Ishikawa (cell line): ENCODE measurements around the gene GPR151.
A peak's percentile ranks its signal among the peaks of the same experiment; 100 is the strongest.

Experiments used
- CEBPB ChIP-seq: IDR thresholded peaks from 2 replicates; pipeline ENCODE4 v1.6.1; 2012
- CREB1 ChIP-seq: IDR thresholded peaks from 2 replicates; pipeline ENCODE4 v1.6.1; 2012; ENCODE audit warnings: low read depth
- EGR1 ChIP-seq: IDR thresholded peaks from 2 replicates; pipeline ENCODE4 v1.6.1; 2012
- EP300 ChIP-seq: IDR thresholded peaks from 2 replicates; pipeline ENCODE4 v1.6.1; 2012; ENCODE audit warnings: borderline replicate concordance
- FOXM1 ChIP-seq: IDR thresholded peaks from 2 replicates; pipeline ENCODE4 v1.6.1; 2012; ENCODE audit warnings: low read depth, borderline replicate concordance
- NFIC ChIP-seq: IDR thresholded peaks from 2 replicates; pipeline ENCODE4 v1.6.1; 2012
- RAD21 ChIP-seq: IDR thresholded peaks from 2 replicates; pipeline ENCODE4 v1.6.1; 2012; ENCODE audit warnings: low read depth
- TAF1 ChIP-seq: IDR thresholded peaks from 2 replicates; pipeline ENCODE4 v1.6.1; 2012; ENCODE audit warnings: low read depth, mild to moderate bottlenecking
- TCF12 ChIP-seq: IDR thresholded peaks from 2 replicates; pipeline ENCODE4 v1.6.1; 2012; ENCODE audit warnings: low read depth
- TEAD4 ChIP-seq: IDR thresholded peaks from 2 replicates; pipeline ENCODE4 v1.6.1; 2012
- YY1 ChIP-seq: IDR thresholded peaks from 2 replicates; pipeline ENCODE4 v1.6.1; 2012; ENCODE audit warnings: low read depth
- ZBTB7A ChIP-seq: IDR thresholded peaks from 2 replicates; pipeline ENCODE4 v1.6.1; 2012; ENCODE audit warnings: low read depth
- TF ChIP-seq, protein P1 (sequence below): IDR thresholded peaks from 2 replicates; pipeline ENCODE4 v1.6.1; 2012
- TF ChIP-seq, protein P2 (sequence below): IDR thresholded peaks from 2 replicates; pipeline ENCODE4 v1.6.1; 2012; ENCODE audit warnings: low read depth, mild to moderate bottlenecking
- TF ChIP-seq, protein P3 (sequence below): IDR thresholded peaks from 2 replicates; pipeline ENCODE4 v1.6.1; 2012

GPR151 gene

GRCh38 chr5:146544232-146544631, 28.2 kb upstream of the GPR151 start:
- TF ChIP-seq TAF1 (no peak), EGR1 (no peak), TEAD4 (no peak), CEBPB (no peak), YY1 (no peak), EP300 (no peak)

DNA sequence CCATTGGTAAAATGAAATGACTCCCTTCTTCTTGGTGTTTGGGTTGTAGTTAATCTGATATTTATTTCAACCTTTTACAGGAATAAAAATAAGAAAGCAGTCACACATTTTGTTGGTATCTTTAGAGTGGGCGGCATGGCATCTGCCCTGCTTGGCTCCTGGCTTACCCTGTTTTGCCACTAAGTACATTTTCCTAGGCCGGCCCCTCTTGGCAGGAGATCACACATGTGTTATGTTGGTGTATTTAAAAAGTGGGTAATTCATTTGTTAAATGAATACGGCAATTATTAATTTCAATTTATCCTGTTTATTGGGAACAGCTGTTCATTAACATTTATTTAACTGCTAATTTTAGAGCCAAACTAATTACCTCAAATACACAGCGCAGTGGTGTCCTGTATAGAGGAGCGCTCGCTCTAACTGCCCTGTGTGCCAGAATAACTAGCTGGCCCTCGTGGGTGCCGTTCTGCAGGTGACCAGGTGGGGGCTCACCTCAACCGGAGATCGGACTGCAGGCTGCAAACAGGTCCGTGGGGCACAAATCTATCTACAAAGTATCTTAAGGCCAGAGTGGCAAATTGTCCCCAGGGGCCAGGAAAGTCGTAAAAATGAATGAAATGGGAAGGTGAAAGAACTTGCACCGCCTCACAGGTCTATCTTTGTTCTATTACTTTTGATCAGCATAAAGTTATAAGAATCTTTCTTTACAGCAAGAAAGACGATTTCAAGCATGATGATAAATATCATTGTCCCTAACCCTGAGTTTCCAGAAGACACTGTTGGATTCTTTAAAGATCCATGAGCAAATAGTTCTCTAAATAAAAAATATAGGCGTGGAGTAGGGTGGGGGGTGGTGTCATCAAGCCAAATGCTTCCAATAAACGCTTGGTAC, 26.2 kb upstream of the GPR151 start:
- peak; percentile 91 for TF ChIP-seq RAD21
- no peak for TF ChIP-seq EGR1

GRCh38 chr5:146540414-146540813, 24.4 kb upstream of the GPR151 start:
- TF ChIP-seq YY1 (no peak), RAD21 (no peak), TEAD4 (no peak), TCF12 (no peak), FOXM1 (no peak), TAF1 (no peak), CREB1 (no peak)
- TF ChIP-seq, protein P1, sequence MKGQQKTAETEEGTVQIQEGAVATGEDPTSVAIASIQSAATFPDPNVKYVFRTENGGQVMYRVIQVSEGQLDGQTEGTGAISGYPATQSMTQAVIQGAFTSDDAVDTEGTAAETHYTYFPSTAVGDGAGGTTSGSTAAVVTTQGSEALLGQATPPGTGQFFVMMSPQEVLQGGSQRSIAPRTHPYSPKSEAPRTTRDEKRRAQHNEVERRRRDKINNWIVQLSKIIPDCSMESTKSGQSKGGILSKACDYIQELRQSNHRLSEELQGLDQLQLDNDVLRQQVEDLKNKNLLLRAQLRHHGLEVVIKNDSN, result no peak
- TF ChIP-seq, protein P2, sequence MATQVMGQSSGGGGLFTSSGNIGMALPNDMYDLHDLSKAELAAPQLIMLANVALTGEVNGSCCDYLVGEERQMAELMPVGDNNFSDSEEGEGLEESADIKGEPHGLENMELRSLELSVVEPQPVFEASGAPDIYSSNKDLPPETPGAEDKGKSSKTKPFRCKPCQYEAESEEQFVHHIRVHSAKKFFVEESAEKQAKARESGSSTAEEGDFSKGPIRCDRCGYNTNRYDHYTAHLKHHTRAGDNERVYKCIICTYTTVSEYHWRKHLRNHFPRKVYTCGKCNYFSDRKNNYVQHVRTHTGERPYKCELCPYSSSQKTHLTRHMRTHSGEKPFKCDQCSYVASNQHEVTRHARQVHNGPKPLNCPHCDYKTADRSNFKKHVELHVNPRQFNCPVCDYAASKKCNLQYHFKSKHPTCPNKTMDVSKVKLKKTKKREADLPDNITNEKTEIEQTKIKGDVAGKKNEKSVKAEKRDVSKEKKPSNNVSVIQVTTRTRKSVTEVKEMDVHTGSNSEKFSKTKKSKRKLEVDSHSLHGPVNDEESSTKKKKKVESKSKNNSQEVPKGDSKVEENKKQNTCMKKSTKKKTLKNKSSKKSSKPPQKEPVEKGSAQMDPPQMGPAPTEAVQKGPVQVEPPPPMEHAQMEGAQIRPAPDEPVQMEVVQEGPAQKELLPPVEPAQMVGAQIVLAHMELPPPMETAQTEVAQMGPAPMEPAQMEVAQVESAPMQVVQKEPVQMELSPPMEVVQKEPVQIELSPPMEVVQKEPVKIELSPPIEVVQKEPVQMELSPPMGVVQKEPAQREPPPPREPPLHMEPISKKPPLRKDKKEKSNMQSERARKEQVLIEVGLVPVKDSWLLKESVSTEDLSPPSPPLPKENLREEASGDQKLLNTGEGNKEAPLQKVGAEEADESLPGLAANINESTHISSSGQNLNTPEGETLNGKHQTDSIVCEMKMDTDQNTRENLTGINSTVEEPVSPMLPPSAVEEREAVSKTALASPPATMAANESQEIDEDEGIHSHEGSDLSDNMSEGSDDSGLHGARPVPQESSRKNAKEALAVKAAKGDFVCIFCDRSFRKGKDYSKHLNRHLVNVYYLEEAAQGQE, result no peak

DNA sequence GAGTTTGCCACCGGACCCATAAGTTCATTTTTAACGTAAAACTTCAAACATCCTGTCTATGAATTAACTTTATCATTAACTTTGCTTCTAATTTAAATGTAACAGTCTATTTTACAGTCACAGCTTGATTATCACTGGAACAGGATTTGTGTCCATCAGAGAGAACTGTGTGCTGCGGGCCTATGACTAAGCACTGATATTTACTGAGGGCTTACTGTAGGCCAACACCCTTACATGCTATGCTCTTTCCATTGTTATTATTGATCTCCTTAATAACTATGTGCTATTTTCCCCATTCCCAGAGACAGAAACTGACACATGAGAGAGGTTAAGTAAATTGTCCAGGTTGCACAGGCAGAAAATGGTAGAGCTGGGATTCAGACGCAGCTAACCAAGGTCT, 24.0 kb upstream of the GPR151 start:
- TF ChIP-seq, protein P1, result no peak
- no peak for TF ChIP-seq NFIC
- no peak for TF ChIP-seq YY1
- TF ChIP-seq, protein P2, result no peak
- no peak for TF ChIP-seq EGR1
- no peak for TF ChIP-seq ZBTB7A
- TF ChIP-seq CEBPB, result no peak
- TF ChIP-seq RAD21, result no peak
- TF ChIP-seq TCF12, result no peak
- no peak for TF ChIP-seq EP300
- TF ChIP-seq TAF1, result no peak
- TF ChIP-seq, protein P3, sequence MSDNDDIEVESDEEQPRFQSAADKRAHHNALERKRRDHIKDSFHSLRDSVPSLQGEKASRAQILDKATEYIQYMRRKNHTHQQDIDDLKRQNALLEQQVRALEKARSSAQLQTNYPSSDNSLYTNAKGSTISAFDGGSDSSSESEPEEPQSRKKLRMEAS, result no peak
- TF ChIP-seq TEAD4, result no peak
- TF ChIP-seq FOXM1, result no peak
- TF ChIP-seq CREB1, result no peak

- TF ChIP-seq CEBPB, result no peak
- no peak for TF ChIP-seq TCF12
- no peak for TF ChIP-seq TAF1
Measured at GRCh38 chr5:146538432-146538831, 22.4 kb upstream of the GPR151 start.

DNA sequence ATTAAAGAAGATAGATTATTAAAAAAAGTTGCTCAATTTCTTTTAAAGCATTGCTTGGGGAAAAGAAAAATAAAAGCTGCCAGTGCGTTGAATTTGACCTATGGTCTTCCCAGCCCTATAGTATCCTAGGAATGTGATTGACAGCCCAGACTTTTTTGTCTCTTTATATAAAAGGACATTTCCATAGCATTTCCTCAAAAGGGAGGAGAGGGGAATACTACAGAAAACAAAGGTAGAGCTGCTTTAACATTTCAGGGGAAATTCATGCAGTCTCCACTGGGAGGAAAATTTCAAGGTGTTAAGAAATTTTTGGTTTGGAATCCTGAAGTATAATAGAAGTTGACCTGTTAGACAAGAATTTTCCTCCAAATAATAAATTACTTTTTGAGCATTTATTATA, 17.9 kb upstream of the GPR151 start:
- TF ChIP-seq CEBPB (no peak), EGR1 (no peak), ZBTB7A (no peak), TAF1 (no peak)

DNA sequence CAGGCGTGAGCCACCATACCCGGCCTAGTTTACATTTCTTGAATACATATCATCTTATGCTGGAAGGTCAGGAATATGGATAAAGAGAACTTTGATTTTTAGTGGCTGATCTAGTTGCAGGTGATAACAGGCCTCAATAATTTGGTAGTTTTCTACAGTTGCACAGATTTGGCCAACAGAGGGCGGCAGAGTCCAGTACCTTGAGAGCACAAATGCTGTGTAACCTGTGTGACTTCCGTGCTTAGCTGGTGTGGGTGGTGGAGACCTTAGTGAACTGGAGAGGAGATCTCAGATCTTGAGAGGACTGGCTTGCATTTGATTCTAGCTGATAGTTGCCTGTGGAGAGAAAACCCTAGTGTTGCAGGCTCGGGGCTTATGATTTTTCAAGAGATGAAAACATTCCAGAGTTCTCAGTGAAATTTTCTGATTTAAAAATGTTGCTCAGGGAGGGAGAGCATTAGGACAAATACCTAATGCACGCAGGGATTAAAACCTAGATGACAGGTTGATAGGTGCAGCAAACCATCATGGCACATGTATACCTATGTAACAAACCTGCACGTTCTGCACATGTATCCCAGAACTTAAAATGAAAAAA, 17.4 kb upstream of the GPR151 start:
- TF ChIP-seq CEBPB, result no peak
- TF ChIP-seq RAD21, result peak; percentile 87
